Stimulated activated CD4-positive, alpha-beta T cell treated with anti-CD3 and anti-CD28 coated beads, Interleukin-12 subunit alpha, Interleukin-12 subunit beta, amount 100 ng/mL, for 24 hours (primary cell): ENCODE measurements around the gene SELENON.

ENCODE experiments used
- DNase-seq, 2 experiments: peaks; one replicate each; pipeline ENCODE4 v3.0.0-alpha.2; 2020; ENCODE audit warnings: low read depth in 2 of 2

Gene SELENON

GRCh38 chr1:25810341-25811299 lies 10.6 kb downstream of the SELENON start:
- DNase-seq, result peak; percentile 58 to 78

- no peak for DNase-seq
These were observed 11.5 kb downstream of the SELENON start for GRCh38 chr1:25811384-25812082.

- DNase-seq, result no peak
These were observed 13.2 kb downstream of the SELENON start for GRCh38 chr1:25813071-25813733.

- no peak for DNase-seq
These were observed 13.9 kb downstream of the SELENON start for GRCh38 chr1:25813734-25814471.

GRCh38 chr1:25814549-25815087 lies 14.6 kb downstream of the SELENON start:
- no peak for DNase-seq

- DNase-seq, result no peak
These were observed 15.5 kb downstream of the SELENON start for GRCh38 chr1:25815208-25816111.

GRCh38 chr1:25816112-25816718 lies 16.2 kb downstream of the SELENON start:
- DNase-seq, result no peak

GRCh38 chr1:25817840-25818501 lies 18.0 kb downstream of the SELENON start:
- DNase-seq, result no peak

GRCh38 chr1:25818569-25818968 lies 18.6 kb downstream of the SELENON start:
- DNase-seq, result no peak

GRCh38 chr1:25819491-25820246 lies 19.7 kb downstream of the SELENON start, which contains the start of gene MTFR1L:
Gene MTFR1L (plus strand): TSS chr1:25819954. CDS start chr1:25823105, 3,151 bp downstream.
- DNase-seq, result peak; percentile 88 to 92

GRCh38 chr1:25820247-25821111 lies 20.5 kb downstream of the SELENON start:
- DNase-seq, result peak in 1 of 2 experiments; percentile 59

GRCh38 chr1:25821112-25821476 lies 21.1 kb downstream of the SELENON start:
- DNase-seq, result no peak

GRCh38 chr1:25821630-25822091 lies 21.7 kb downstream of the SELENON start:
- DNase-seq, result no peak

GRCh38 chr1:25825605-25826004 lies 25.6 kb downstream of the SELENON start:
- DNase-seq, result no peak

- DNase-seq, result no peak
These were observed 26.6 kb downstream of the SELENON start for GRCh38 chr1:25826571-25826970.

GRCh38 chr1:25828491-25828890 lies 28.5 kb downstream of the SELENON start:
- DNase-seq, result no peak

GRCh38 chr1:25829046-25829445 lies 29.1 kb downstream of the SELENON start:
- no peak for DNase-seq
